Right lobe of liver (tissue), 4 donors: ENCODE data around the gene FOXI1.

ENCODE experiments used
- POLR2A ChIP-seq: fragments of 450-650 bp; IDR thresholded peaks from one replicate; pipeline ENCODE4 v1.6.1; 2017; ENCODE audit warnings: antibody characterized with exemption, mild to moderate bottlenecking
- TF ChIP-seq, protein P1 (sequence below), 4 donors: fragments of 200-600 bp in 3 of 4; fragments of 450-650 bp in 1 of 4; IDR thresholded peaks; one replicate each; pipeline versions ENCODE4 v1.5.1 to v1.8.0; 2016 to 2022; ENCODE audit warnings: antibody characterized with exemption in 4 of 4, mild to moderate bottlenecking in 2 of 4
- donor health status: DM: no; HTN: no; CAD: no.
- donor health status: DM: no; HTN: no; CAD: no.
- donor health status: DM: no; HTN: yes; CAD: no.

DNA sequence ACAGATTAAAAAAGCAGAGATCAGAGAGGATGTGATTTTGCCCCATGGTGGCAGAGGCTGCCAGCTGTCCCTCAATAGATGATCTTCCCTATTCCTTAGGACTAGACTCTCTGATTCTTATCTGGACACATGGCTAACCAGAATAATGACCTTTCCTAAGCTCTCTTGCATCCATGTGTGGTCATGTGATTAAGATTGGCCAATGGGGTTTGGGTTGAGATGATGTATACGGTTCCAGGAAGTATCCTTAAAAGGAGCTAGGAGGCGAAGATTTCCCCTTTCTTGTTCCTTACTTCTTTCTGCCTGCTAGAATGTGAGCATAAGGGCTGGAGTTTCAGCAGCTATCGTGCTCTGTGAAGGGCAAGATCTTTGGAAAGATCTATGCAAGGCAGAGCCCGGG, 39.8 kb downstream of the FOXI1 start:
- TF ChIP-seq, protein P1, sequence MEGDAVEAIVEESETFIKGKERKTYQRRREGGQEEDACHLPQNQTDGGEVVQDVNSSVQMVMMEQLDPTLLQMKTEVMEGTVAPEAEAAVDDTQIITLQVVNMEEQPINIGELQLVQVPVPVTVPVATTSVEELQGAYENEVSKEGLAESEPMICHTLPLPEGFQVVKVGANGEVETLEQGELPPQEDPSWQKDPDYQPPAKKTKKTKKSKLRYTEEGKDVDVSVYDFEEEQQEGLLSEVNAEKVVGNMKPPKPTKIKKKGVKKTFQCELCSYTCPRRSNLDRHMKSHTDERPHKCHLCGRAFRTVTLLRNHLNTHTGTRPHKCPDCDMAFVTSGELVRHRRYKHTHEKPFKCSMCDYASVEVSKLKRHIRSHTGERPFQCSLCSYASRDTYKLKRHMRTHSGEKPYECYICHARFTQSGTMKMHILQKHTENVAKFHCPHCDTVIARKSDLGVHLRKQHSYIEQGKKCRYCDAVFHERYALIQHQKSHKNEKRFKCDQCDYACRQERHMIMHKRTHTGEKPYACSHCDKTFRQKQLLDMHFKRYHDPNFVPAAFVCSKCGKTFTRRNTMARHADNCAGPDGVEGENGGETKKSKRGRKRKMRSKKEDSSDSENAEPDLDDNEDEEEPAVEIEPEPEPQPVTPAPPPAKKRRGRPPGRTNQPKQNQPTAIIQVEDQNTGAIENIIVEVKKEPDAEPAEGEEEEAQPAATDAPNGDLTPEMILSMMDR (IDR thresholded peaks at IDR 0.05) = no peak
- no peak for TF ChIP-seq POLR2A
